ENCODE results near the gene XRN2. TPM values are rescaled to one million over a fixed set of nuclear protein-coding genes. Genes with fewer than 3 reads are reported as not detected.

XRN2 gene
- polyA plus RNA-seq, 1 donor from 2014 or later: 142 TPM

DNA sequence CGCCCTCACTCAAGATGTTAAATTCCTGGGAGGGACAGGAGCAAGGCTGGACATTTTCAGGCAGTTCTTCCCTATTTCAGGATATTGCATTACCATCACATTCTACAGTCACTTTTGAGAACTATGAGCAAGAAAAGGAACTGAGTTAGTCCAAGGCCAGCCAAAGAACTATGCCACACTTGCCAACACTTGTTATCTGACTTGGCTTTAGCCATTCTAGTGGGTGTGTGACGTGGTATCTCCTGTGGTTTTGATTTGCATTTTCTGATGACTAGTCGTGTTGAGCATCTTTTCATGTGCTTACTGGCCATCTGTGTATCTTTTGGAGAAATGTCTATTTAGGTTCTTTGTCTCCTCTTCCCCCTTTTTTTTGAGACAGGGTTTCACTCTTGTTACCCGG, 12.0 kb downstream of the XRN2 start:
- no peak overlapping the region for H2AFZ ChIP-seq (ENCODE audit: low read depth, low read length)
- H3F3A ChIP-seq (ENCODE audit: insufficient read depth, low read length, poor library complexity, severe bottlenecking): no peaks in the 10 kb centered on the region
- H3K9me2 ChIP-seq (ENCODE audit: insufficient read depth, low read length): no peaks in the 10 kb centered on the region
- H3K9ac ChIP-seq (ENCODE audit: low read length): no peak overlapping the region
- no peaks in the 10 kb centered on the region for H4K20me1 ChIP-seq (ENCODE audit: insufficient read depth)
- no peaks in the 10 kb centered on the region for H3K36me3 ChIP-seq (ENCODE audit: insufficient read depth, low read length)
- no peaks in the 10 kb centered on the region for H3K27me3 ChIP-seq (ENCODE audit: insufficient read depth, low read depth, low read length)
- no peak overlapping the region for H3K27ac ChIP-seq (ENCODE audit: low read length)
- no peak overlapping the region for H3K4me2 ChIP-seq (ENCODE audit: low read length)
- H3K79me2 ChIP-seq (replicated peaks; ENCODE audit: insufficient read depth, low read length): peaks cover 96% of the 10 kb centered on the region
- no peak for TF ChIP-seq RAD21 (conservative IDR thresholded peaks at IDR 0.05)
- TF ChIP-seq EP300 (conservative IDR thresholded peaks at IDR 0.05; ENCODE audit: poor library complexity, severe bottlenecking): no peak
- TF ChIP-seq MXI1 (conservative IDR thresholded peaks at IDR 0.05; ENCODE audit: poor library complexity, severe bottlenecking): no peak
- TF ChIP-seq SMC3 (conservative IDR thresholded peaks at IDR 0.05; ENCODE audit: poor library complexity): no peak
- TF ChIP-seq, protein P1, sequence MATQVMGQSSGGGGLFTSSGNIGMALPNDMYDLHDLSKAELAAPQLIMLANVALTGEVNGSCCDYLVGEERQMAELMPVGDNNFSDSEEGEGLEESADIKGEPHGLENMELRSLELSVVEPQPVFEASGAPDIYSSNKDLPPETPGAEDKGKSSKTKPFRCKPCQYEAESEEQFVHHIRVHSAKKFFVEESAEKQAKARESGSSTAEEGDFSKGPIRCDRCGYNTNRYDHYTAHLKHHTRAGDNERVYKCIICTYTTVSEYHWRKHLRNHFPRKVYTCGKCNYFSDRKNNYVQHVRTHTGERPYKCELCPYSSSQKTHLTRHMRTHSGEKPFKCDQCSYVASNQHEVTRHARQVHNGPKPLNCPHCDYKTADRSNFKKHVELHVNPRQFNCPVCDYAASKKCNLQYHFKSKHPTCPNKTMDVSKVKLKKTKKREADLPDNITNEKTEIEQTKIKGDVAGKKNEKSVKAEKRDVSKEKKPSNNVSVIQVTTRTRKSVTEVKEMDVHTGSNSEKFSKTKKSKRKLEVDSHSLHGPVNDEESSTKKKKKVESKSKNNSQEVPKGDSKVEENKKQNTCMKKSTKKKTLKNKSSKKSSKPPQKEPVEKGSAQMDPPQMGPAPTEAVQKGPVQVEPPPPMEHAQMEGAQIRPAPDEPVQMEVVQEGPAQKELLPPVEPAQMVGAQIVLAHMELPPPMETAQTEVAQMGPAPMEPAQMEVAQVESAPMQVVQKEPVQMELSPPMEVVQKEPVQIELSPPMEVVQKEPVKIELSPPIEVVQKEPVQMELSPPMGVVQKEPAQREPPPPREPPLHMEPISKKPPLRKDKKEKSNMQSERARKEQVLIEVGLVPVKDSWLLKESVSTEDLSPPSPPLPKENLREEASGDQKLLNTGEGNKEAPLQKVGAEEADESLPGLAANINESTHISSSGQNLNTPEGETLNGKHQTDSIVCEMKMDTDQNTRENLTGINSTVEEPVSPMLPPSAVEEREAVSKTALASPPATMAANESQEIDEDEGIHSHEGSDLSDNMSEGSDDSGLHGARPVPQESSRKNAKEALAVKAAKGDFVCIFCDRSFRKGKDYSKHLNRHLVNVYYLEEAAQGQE (IDR thresholded peaks at IDR 0.05; ENCODE audit: borderline replicate concordance): no peak
- no peak for TF ChIP-seq EZH2 (IDR thresholded peaks at IDR 0.05; ENCODE audit: borderline replicate concordance, insufficient read depth, low read length, poor library complexity, severe bottlenecking)
- no peak for TF ChIP-seq TAF1 (IDR thresholded peaks at IDR 0.05; ENCODE audit: low read depth)
- TF ChIP-seq, protein P2, sequence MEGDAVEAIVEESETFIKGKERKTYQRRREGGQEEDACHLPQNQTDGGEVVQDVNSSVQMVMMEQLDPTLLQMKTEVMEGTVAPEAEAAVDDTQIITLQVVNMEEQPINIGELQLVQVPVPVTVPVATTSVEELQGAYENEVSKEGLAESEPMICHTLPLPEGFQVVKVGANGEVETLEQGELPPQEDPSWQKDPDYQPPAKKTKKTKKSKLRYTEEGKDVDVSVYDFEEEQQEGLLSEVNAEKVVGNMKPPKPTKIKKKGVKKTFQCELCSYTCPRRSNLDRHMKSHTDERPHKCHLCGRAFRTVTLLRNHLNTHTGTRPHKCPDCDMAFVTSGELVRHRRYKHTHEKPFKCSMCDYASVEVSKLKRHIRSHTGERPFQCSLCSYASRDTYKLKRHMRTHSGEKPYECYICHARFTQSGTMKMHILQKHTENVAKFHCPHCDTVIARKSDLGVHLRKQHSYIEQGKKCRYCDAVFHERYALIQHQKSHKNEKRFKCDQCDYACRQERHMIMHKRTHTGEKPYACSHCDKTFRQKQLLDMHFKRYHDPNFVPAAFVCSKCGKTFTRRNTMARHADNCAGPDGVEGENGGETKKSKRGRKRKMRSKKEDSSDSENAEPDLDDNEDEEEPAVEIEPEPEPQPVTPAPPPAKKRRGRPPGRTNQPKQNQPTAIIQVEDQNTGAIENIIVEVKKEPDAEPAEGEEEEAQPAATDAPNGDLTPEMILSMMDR (IDR thresholded peaks at IDR 0.05; ENCODE audit: poor library complexity, severe bottlenecking): no peak
- TF ChIP-seq POLR2AphosphoS5 (IDR thresholded peaks at IDR 0.05): no peak
- H3K9me3 ChIP-seq (ENCODE audit: low read length): no peaks in the 10 kb centered on the region
- H3K4me3 ChIP-seq (ENCODE audit: low read length): no peak overlapping the region

- Histone ChIP-seq H4K20me1 (ENCODE audit: insufficient read depth) (peaks cover 6% of the 10 kb centered on the region), H3K9me2 (ENCODE audit: insufficient read depth, low read length) (no peaks in the 10 kb centered on the region), H3K27me3 (ENCODE audit: insufficient read depth, low read depth, low read length) (no peaks in the 10 kb centered on the region), H3K9ac (ENCODE audit: low read length) (no peak overlapping the region), H3K4me2 (ENCODE audit: low read length) (no peak overlapping the region), H3K27ac (ENCODE audit: low read length) (no peak overlapping the region), H3K9me3 (ENCODE audit: low read length) (no peaks in the 10 kb centered on the region), H3K4me3 (ENCODE audit: low read length) (no peak overlapping the region), H3K36me3 (ENCODE audit: insufficient read depth, low read length) (no peaks in the 10 kb centered on the region), H3K79me2 (replicated peaks; ENCODE audit: insufficient read depth, low read length) (peaks cover 95% of the 10 kb centered on the region), H3F3A (ENCODE audit: insufficient read depth, low read length, poor library complexity, severe bottlenecking) (no peaks in the 10 kb centered on the region), H2AFZ (ENCODE audit: low read depth, low read length) (no peak overlapping the region)
- TF ChIP-seq MXI1 (conservative IDR thresholded peaks at IDR 0.05; ENCODE audit: poor library complexity, severe bottlenecking) (no peak), SMC3 (conservative IDR thresholded peaks at IDR 0.05; ENCODE audit: poor library complexity) (no peak), RAD21 (conservative IDR thresholded peaks at IDR 0.05) (no peak), TAF1 (IDR thresholded peaks at IDR 0.05; ENCODE audit: low read depth) (no peak)
Observed at GRCh38 chr20:21322083-21322710, 19.1 kb downstream of the XRN2 start.

All from neural cell (in vitro differentiated cells).